ENCODE data around the gene SCUBE1. TPM values are rescaled to one million over a fixed set of nuclear protein-coding genes. Genes with fewer than 3 reads are reported as not detected.

SCUBE1 gene
- total RNA-seq, 1 experiment from 2014 or later = 3.9 TPM

DNA sequence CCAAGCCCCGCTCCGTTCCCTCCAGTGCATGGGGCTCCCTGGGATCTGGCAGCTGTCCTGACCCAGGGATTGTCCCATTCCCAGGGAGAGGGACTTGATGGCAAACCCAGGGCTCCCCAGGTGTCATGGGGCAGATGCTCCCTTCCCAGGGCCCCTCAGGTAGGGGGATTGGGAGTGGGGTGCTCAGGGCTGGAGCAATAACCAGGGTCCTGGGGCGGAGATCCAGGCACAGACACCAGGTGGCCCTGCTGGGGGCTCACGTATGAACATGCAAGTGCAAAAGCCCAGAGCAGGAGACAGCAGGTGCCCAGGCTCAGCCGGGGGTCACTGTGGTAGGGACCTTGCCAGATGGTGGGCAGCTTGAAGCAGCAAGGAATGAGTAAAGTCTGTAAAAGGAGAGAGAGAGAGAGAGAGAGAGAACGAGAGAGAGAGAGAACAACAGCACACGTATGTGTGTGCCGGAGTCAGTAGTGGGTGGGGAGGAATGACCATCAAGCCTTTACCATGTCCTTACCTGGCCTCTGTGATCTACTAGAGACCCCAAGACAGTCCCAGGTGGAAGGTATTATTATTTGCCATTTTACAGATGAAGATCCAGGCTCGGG lies 49.3 kb upstream of the SCUBE1 start (continued):
- TF ChIP-seq TCF7L2 (IDR thresholded peaks at IDR 0.05; ENCODE audit: borderline replicate concordance, extremely low read depth, insufficient read depth, insufficient read length) (no peak), ZFX (IDR thresholded peaks at IDR 0.05) (no peak), POLR2A (IDR thresholded peaks at IDR 0.05; ENCODE audit: borderline replicate concordance, extremely low read depth, insufficient read depth, insufficient read length) (no peak), YY1 (IDR thresholded peaks at IDR 0.05; ENCODE audit: extremely low read depth, insufficient replicate concordance, low read depth, low read length) (no peak), RAD21 (IDR thresholded peaks at IDR 0.05; ENCODE audit: low read depth) (no peak), ZNF274 (IDR thresholded peaks at IDR 0.05; ENCODE audit: low read depth, low read length) (no peak), SIN3A (IDR thresholded peaks at IDR 0.05; ENCODE audit: low read depth) (no peak), SP1 (IDR thresholded peaks at IDR 0.05; ENCODE audit: low read depth) (no peak)
- TF ChIP-seq, protein P1, sequence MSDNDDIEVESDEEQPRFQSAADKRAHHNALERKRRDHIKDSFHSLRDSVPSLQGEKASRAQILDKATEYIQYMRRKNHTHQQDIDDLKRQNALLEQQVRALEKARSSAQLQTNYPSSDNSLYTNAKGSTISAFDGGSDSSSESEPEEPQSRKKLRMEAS (IDR thresholded peaks at IDR 0.05) = no peak

DNA sequence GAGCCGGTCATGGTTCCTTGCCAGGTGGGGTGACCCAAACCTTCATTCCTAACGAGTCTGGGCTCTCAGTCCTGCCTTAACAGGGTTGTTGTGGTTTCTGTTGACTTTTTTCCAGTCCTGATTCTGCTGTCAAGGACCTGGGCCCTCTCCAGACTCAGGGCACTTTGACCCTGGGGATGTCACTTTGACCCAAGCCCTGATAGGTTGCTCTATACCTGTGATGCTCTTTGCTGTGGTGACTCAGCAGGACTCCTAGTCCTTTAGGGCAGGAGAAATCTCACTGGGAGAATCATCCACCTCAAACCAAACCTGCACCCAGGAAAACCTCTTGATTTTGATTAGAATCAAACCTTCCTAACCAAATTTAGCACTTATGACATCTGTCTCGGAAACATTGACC lies 48.1 kb upstream of the SCUBE1 start:
- ChIA-PET POLR2A (no interaction called here), CTCF (no interaction called here), RAD21 (ENCODE audit: low non-redundant PET in 1 of 2, low total read pairs in 2 of 2, uncharacterized antibody in 2 of 2, unreplicated experiment in 2 of 2) (no interaction called here)
- intact Hi-C loops (cut with micrococcal nuclease) = no loop called here
- no peaks in the 10 kb centered on the region for H3K36me3 ChIP-seq (ENCODE audit: control insufficient read depth in 1 of 2, insufficient read depth in 2 of 2, low read length in 2 of 2)
- H3K27ac ChIP-seq (ENCODE audit: low read depth, low read length) = no peak overlapping the region
- DNase-seq (ENCODE audit: low read depth, low spot score) (no peak), ATAC-seq (no peak)
- H3K9me2 ChIP-seq (ENCODE audit: insufficient read depth) = no peaks in the 10 kb centered on the region
- TF ChIP-seq FOSL1 (IDR thresholded peaks at IDR 0.05; ENCODE audit: low read depth) = no peak
- no peak for TF ChIP-seq RAD21 (IDR thresholded peaks at IDR 0.05; ENCODE audit: low read depth)
- no peak for TF ChIP-seq JUND (IDR thresholded peaks at IDR 0.05)
- no peak for TF ChIP-seq SIN3A (IDR thresholded peaks at IDR 0.05; ENCODE audit: low read depth)
- TF ChIP-seq SP1 (IDR thresholded peaks at IDR 0.05; ENCODE audit: low read depth) = no peak
- TF ChIP-seq EZH2 (IDR thresholded peaks at IDR 0.05) = no peak
- no peak for TF ChIP-seq CEBPB (IDR thresholded peaks at IDR 0.05; ENCODE audit: low read depth)
- TF ChIP-seq EGR1 (IDR thresholded peaks at IDR 0.05; ENCODE audit: low read depth) = no peak
- no peak for TF ChIP-seq YY1 (IDR thresholded peaks at IDR 0.05; ENCODE audit: extremely low read depth, insufficient replicate concordance, low read depth, low read length)
- TF ChIP-seq, protein P2, sequence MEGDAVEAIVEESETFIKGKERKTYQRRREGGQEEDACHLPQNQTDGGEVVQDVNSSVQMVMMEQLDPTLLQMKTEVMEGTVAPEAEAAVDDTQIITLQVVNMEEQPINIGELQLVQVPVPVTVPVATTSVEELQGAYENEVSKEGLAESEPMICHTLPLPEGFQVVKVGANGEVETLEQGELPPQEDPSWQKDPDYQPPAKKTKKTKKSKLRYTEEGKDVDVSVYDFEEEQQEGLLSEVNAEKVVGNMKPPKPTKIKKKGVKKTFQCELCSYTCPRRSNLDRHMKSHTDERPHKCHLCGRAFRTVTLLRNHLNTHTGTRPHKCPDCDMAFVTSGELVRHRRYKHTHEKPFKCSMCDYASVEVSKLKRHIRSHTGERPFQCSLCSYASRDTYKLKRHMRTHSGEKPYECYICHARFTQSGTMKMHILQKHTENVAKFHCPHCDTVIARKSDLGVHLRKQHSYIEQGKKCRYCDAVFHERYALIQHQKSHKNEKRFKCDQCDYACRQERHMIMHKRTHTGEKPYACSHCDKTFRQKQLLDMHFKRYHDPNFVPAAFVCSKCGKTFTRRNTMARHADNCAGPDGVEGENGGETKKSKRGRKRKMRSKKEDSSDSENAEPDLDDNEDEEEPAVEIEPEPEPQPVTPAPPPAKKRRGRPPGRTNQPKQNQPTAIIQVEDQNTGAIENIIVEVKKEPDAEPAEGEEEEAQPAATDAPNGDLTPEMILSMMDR (IDR thresholded peaks at IDR 0.05 in 2 of 3, conservative IDR thresholded peaks at IDR 0.05 in 1 of 3; ENCODE audit: borderline replicate concordance in 1 of 3, insufficient read depth in 1 of 3, low read depth in 2 of 3, low read length in 2 of 3) = no peak
- TF ChIP-seq, protein P3, sequence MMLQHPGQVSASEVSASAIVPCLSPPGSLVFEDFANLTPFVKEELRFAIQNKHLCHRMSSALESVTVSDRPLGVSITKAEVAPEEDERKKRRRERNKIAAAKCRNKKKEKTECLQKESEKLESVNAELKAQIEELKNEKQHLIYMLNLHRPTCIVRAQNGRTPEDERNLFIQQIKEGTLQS (IDR thresholded peaks at IDR 0.05) = no peak
- TF ChIP-seq ZFX (IDR thresholded peaks at IDR 0.05) = no peak
- no peak for TF ChIP-seq POLR2AphosphoS5 (IDR thresholded peaks at IDR 0.05; ENCODE audit: low read depth, low read length)
- TF ChIP-seq, protein P1 (IDR thresholded peaks at IDR 0.05) = no peak
- TF ChIP-seq POLR2A (IDR thresholded peaks at IDR 0.05; ENCODE audit: borderline replicate concordance, extremely low read depth, insufficient read depth, insufficient read length) = no peak
- TF ChIP-seq SRF (IDR thresholded peaks at IDR 0.05; ENCODE audit: low read depth) = no peak
- TF ChIP-seq EZH2phosphoT487 (IDR thresholded peaks at IDR 0.05; ENCODE audit: borderline replicate concordance) = no peak
- TF ChIP-seq ELF1 (IDR thresholded peaks at IDR 0.05; ENCODE audit: borderline replicate concordance, low read depth) = no peak
- no peak overlapping the region for H3K4me2 ChIP-seq (ENCODE audit: low read length)
- H3K79me2 ChIP-seq (ENCODE audit: insufficient read depth, low read length) = no peaks in the 10 kb centered on the region
- H3K27me3 ChIP-seq (ENCODE audit: insufficient read depth, low read length) = no peaks in the 10 kb centered on the region
- no peaks in the 10 kb centered on the region for H3K9me3 ChIP-seq (ENCODE audit: control insufficient read depth in 1 of 2, insufficient read depth in 1 of 2, low read depth in 1 of 2, low read length in 2 of 2)
- no peak overlapping the region for H3K9ac ChIP-seq (ENCODE audit: low read length)
- no peak overlapping the region for H2AFZ ChIP-seq (ENCODE audit: low read depth, low read length, poor library complexity, severe bottlenecking)
- H3K4me1 ChIP-seq (ENCODE audit: control insufficient read depth in 1 of 2, insufficient read depth in 2 of 2, low read length in 2 of 2) = peaks cover 0 to 3% of the 10 kb centered on the region in 2 experiments; a peak in 1 of 4 replicates
- H4K20me1 ChIP-seq (ENCODE audit: insufficient read depth) = no peaks in the 10 kb centered on the region
- BruUV-seq (replicated peaks) = no TSS peak
- no peak overlapping the region for H3K4me3 ChIP-seq (replicated peaks in 1 of 2; ENCODE audit: low read depth in 1 of 2, low read length in 2 of 2)

Measured in HCT116 (cell line).